NCI-H526 treated with DMSO at 0.1 percent for 48 hours (cell line): ENCODE data around the gene CSNK1E.

Source experiments
- DNase-seq: peaks from one replicate; lab custom pipeline; 2025; lab: John Stamatoyannopoulos, UW

CSNK1E gene

DNA sequence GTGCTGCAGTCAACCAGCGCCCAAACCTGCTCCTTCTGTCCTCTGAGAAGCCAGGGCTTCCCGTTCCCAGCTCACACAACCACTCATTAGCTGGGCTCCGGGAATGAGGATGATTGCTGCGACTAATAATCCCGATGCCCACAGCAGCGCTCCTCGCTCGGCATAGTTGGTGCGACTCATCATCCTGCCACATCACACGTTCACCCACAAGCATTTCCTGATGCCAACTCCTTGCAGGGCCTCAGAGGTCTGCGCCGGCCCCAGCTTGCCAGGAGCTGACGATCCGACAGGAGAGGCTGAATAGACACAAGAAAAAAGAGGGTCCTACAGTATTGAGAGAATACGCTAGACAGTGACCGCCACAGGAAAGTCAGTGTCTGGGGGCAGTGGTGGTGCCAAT, 10.6 kb upstream of the CSNK1E start:
- DNase-seq, result no peak

DNA sequence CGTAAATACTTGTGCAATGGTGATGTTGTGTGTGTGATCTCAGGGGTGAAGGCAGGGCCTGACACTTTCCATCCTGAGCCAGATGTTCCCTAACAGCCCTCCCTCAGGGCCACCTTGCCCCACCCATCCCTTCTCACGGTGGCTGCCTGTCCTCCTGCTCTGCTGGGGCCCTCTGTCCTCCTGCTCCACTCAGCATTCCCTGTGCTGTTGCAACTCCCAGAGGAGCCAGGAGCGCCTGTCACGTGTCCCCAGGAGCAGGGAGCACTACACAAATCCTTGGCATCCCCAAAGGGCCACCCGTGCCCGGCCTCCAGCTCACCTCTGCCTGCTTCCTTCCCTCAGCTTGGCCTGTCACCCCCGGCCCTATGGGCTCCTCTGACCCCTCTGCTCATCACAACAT, 10.2 kb upstream of the CSNK1E start:
- DNase-seq, result no peak

DNA sequence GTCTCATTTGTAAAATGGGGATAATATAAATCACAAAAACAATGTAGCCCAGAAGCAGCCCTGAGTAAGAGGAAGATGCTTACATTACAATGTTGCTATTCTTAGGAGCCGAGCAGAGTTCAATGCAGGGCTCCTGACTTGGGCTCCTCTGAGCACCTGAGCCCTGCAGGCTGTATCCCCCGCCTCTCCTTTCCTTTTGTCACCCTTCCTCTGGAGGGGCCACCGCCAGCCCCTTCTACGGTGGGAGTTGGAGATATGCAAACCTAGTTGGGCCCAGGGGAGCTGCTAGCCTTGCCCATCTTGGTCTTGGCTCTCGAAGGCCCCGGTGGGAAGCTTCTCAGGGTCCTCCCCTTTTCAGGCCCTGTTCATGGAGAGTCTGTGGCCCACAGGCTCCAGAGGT, 8.4 kb upstream of the CSNK1E start:
- no peak for DNase-seq

DNA sequence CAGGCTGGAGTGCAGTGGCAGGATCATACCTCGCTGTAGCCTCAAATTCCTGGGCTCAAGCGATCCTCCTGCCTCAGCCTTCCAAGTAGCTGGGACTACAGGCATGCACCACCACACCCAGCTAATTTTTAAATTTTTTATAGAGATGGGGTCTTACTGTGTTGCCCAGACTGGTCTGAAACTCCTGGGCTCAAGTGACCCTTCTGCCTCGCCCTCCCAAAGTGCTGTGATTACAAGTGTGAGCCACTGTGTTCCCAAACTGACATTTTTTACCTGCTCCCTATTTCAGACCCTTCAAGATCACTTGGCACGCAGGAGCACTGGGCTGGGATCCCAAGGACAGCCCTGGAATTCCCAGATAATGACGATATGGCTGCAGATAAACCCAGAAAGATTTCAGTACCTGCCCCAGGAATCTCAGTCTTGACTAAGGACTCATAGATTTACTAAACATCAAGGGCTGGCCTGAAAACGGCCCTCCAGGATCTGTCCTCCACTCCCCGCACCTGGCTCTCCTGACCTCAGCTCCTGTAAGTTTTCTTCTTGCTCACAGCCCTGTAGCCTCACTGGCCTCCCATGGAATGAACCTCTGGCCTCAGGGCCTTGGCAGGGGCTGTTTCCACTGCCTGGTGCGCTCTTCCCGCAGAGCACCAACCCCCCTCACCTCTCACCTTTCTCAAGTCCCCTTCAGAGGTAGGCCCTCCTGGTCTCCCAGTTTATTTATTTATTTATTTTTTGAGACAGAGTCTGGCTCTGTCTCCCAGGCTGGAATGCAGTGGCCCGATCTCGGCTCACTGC, 3.6 kb upstream of the CSNK1E start:
- no peak for DNase-seq

DNA sequence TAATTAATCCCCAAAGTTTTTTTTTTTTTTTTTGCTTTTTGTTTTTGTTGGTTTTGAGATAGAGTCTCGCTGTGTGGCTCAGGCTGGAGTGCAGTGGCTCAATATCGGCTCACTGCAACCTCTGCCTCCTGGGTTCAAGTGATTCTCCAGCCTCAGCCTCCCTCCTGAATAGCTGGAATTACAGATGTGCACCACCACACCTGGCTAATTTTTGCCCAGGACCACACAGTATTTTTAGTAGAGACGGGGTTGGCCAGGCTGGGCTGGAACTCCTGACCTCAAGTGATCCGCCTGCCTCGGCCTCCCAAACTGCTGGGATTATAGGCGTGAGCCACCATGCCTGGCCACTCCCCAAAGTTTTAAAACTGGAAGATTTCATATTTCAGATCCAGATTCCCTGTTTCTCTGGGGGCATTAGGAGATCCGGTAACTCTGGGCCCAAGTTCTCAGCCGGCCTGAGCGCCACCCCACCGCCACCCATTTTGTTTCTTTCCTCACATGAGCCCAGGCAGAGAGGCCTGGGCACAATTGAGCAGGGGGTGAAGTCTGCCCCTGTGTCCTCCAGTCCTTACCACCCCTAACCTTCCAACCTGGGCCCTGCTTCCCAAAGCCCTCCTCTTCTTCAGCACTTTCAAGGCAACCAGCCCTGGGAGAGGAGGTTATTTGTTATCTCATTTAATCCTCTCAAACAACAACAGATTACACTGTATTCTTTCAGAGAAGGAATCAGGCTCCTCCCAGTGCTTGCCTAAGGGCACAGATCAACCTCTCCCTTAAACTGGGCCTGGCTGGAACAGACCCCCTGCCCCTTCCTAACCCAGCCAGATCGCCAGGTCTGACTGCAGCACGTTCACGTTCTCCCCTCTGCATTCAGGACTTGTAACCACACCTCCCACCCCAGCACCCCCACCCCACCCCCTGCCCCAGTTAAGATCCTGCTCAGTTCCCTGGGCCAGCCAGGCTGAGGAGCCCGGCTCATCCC, 1.9 kb upstream of the CSNK1E start:
- DNase-seq, result no peak

DNA sequence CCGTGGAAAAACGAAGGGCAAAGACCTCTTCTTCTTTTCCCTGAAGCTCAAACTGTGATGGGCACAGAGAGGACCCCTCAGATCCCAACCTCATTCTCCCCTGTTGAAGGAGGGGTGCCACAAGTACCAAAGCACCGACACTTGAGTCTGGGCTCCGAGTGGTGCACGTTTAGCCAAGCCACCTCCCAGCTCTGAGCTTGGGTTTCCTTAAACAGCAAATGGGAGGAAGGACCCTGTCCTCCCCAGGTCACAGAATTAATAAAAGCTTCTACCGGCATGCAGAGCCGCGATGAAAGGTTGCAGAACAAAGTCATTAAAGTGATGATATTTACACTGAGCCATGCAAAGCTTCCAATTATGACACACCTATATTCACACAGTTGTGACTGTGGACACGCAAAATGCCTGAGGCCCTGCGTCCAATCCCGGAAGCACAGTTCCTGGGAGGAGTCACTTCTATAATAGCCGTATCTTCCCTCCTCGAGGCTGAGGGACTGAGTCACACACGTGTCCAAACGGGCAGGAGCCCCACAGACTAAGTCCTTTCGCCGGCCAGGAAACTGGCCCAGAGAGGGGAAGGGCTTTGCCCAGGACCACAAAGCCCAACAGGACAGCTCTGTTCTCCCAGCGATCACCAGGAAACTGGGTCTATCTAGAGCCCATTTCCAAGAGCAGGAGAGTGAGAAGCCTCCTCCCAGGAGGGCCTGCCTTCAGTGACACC, 922 bp upstream of the CSNK1E start:
- DNase-seq, result peak; percentile 65

DNA sequence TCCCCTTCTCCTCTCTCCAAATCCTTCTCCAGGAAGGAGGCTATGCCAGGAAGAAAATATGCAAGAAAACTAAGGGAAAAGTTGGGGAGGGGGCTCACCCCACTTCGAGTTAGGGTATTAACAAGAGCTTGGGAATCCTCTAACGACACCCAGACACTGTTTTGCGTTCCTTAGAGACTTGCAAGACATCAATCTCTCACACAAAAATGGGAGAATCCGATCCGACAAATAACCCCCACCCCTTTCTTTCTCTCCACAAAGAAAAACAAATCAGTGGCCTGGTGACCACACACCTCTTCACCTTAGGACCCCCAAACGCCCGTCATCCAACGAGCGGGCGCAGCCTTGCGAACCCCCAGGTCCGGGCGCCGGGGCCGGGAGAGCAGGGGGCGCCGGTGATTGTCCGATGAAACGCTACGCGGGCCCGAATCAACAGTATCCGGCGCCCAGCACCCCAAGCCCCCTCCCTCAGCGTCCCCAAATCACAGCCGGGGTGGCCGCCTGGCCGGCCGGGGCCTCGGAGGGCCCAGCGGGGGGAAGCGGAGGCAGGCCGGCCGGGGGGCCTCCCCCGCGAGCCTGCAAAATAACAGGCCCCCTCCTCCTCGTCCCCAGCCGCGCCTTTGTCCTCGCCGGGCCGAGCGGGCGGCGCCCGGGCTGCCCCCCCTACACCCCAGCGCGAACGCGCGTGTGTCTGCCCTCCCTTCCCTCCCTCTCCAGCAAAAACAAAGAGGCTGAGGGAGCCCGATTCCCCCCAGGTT, 690 bp downstream of the CSNK1E start:
- DNase-seq, result no peak

DNA sequence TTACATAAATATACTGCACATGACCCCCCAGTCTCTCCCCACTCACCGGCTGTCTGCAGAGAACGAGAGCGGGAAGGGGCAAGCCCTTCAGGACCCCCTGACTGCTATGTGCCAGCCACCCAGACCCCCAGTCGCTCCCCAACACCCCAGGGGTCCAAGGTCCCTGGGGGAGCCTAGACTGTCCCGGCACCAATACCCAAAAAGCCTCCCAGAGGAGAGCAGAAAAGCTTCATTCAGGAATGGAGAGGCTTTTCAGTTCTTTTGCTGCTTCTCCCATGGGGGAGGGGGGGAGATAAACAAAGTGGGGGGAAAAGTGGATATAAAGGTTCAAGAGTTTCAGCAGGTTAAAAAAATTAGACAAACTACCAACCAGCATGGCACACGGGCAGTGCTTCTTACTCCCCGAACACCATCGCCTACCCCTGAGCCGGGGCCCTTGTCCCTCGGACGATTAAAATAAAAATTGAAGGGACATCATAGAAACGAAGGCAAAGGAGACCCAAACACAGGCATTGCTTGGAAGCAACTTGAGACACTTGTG, 1.3 kb downstream of the CSNK1E start:
- no peak for DNase-seq

DNA sequence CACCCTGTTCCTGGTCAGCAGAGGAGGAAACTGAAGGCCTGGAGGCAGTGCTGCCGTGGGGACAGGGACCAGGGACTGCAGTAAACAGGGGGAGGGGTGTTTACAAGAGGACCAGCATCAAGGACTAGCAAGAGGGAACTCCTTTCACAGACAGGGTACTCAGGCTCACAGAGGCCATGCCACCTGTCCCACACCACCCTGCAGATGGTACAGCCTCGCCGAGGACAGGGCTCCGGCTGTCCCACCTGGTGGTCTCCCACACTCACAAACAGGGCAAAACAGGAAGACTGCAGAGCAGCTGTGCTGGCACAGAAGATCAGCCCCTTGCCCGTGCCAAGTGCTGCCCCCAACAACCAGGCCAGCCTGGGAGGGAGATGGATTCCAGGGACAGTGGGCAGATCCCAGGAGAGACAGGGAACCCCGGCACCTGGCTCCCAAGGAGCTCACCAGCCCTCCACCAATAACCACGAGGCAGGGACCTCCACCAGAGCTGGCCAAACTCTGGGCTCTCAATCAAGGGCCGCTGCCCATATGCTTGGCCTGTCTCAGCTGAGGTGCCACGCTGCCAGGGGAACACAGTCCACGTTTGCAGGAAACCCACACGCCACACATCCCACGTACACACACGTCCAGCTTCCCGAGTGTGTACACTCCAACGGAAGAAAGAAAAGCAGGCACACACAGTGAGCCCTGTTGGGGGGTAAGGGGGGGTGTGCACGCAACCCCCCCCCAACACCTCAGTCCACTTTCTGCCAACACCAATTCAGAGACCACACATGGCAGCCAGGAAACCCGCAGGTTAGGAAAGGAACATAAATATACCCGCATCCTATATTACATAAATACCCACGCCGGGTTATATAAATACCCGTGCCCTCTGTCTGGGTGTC, 2.1 kb downstream of the CSNK1E start:
- no peak for DNase-seq

DNA sequence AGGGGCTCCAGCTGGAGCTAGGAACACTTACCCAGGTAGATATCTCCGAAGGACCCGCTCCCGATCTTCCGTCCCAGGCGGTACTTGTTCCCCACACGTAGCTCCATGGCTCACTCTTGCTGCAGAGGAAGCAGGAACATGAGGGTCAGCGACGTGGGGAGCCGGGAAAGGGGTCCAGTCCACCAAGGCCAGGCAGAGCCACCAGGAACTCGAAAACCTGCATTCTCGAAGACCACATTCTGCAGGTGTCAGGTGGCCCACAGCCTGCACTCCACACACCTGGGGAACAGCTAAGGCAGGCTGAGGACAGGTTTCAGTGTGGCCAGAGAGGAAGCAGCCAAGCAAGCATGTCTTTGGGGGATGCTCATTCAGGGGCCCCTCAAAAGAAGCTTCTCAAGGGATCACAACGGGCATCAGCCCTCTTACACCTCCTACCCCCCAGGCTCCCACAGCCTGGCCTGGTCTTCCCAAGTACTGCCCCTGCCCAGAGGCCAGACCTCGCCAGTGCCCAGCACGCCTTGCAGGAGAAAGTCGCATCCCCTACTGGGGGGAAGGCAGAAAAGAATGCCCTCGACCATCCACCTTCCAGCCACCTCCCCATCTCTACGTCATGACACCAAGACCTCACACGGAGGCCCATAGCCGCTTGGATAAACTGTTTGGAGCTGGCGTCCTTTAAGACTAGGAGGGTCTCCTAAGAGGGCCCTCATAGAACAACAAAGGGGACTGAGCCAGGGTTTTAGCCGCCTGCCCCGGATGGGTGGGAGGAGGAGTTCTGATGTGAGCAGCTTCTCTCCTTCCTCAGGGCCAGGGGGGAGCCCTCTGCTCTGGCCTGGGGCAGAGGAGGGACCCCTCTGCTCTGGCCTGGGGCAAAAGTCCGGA, 2.9 kb downstream of the CSNK1E start:
- no peak for DNase-seq

DNA sequence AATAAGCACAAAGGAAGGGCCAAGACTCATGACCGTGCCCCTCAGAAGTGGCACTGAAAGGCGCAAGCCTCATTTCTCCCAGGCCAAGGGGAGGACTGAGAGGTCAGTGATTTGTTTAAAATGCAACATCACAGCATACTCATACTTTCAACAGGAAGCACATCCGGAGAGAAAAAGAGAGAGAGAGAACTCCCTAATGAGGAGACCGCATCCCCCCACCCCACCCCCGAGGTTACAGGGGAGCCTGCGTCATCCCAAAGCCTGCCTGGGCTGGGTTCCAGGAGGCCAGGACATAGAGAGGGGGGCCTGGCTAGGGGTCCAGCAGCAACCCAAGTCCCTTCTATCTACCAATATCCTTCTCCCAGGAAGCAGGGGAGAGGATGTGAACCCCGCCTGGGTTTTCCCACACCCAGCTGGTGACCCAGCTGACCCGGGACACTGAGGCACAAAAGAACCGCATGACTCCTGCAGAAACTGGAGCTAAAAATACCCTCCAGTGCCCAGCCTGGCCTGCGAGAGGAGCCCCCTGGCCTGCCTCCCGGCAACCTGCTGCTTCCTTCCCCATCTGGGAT, 3.8 kb downstream of the CSNK1E start:
- no peak for DNase-seq

DNA sequence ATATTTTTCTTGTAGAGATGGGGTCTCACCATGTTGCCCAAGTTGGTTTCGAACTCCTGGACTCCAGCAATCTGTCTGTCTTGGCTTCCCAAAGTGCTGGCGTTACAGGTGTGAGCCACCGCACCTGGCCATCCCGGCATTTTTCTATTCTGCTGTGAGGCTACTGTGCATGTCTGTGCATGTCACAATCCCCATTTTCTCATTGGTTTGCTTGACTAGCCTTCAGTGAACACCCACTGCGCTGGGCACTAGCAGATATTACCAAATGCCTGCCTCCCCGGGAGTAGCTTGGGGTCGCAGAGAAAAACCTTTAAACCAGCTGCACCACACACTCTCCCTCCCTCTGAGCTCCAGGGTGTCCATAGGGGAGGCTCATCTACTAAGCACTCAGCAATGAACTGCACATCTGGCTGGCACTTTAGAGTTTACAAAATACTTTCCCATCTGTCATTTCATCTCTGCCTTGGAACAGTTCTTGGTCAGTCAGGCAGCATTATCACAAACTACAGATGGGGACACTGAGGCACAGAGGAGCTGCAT, 4.9 kb downstream of the CSNK1E start:
- no peak for DNase-seq

DNA sequence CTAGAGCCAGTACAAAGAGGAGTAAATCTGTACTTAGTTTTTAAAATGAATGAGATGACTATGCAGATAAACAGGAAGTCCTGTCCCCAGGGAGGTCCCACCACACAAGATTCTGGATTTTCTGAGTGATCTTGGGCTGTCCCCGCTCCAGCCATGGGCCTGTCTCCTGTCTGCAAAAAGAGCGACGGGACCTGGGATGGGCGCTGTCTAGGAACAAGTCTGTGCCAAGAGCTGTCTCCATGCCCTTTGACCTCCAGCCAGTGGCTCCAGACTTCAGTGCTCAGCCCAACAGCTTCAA, 6.0 kb downstream of the CSNK1E start:
- no peak for DNase-seq

DNA sequence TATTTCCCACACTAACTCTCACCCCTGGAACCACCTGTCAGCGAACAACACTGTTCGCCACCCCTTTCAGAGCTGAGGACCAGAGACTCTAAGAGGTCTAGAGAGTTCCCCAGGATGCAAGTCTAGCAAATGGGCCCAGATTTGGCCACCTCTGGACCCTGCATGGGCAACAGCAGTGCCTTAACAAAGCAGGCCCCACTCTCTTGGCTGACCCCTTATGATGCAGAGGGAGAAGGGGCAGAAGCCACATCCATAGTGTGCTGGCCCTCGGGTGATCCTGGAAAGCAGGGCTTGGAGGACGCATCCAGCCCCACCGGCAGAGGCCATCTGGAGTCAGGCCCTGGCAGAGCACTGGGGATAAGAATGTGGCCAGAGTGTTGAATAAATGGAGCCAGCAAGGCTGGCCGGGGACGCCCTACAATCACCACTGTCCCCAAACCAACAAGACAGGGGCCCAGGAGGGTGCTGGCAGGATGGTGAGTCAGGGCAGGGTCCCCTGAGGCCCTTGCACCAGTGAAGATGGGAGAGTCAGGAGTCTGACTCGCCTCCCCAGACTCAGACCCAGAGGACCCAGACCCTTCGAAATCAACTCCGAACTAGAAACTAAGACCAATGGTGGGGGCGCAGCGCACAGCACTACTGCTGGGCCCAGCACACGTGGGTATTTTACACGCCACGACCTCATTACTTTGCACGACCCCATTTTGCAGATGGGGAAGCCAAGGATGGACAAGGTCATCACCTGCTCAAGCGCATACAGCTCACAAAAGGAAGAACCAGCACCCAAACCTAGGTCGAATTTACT, 6.5 kb downstream of the CSNK1E start:
- DNase-seq, result no peak

DNA sequence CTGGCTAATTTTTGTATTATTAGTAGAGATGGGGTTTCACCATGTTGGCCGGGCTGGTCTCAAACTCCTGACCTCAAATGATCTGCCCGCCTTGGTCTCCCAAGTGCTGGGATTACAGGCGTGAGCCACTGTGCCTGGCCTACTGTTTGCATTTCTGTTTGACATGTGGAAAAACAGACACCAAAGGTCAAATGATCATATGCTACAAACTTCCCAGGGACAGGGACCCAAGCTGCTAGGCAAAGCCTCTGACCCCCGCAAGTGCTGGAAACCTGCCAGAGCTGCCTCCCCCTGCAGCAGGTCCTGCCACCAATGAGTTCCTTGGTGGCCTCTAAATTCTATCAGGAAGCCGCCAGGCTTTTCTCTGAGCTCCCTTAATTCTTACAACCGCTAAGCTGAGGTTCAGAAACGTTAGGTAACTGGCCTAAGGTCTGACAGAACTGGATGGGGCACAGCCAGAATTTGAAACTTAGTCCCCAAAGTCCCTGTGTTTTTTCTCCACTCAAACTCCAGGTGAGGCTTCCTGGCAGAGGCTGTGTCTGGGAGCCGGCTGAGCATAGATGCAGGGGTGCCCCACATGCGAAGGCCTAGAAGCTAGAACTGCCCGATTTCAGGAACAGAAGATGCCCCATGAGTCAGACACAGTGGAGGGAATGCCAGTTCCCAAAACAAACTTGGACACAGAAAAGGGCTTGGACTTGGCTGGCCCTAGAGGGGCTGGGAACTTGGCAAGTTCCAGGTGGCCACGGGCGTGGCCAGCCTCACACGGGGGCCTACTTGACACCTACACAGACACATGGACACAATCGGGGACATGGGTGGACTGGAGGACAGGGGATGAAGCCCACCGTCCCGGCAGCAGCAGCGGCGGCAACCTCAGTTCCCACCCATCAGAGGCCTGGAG, 7.4 kb downstream of the CSNK1E start:
- DNase-seq, result no peak

DNA sequence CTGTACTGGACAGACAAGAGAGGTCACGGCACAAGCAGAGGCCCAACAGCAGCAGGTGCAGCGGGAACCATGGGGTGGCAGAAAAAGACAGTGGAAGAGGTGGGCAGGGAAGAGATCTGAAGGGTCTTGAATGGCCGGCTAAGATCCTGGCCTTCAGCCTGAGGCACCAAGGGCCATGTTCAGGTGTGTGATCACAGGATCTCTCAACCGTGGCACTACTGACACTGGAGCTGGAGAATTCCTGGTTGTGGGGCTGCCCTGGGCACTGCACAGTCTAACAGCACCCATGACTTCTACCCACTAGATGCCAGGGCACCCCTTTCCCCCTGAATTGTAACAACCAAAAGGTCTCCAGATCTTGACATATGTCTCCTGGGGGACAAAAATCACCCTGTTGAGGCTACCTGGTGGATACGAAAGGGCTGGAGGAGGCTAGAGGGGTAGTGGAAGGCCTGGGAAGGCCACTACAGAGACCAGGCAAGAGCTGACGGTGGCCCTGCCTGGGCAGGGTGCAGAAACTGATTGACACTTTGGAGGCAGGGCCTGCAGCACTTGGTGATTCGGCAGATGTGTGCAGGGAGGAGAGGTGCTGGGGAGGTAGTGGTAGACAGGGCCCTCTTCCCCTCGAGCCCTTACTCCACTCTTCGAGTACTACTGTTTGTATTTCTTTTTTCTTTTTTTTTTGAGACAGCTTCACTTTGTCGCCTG, 8.3 kb downstream of the CSNK1E start:
- DNase-seq, result no peak
